OCI-LY7 (cell line): ENCODE measurements around the gene HMSD.

Experiments used
- CTCF ChIP-seq: fragments of 200-600 bp; sonication (generic); conservative IDR thresholded peaks from 2 replicates; pipeline ENCODE4 v1.5.1; 2014; ENCODE audit warnings: mild to moderate bottlenecking, antibody characterized with exemption, low read length, moderate library complexity, mixed read lengths
- EZH2phosphoT487 ChIP-seq: fragments of 200-600 bp; sonication (generic); IDR thresholded peaks from 2 replicates; pipeline ENCODE4 v1.6.1; 2018; ENCODE audit warnings: low read depth, borderline replicate concordance, mild to moderate bottlenecking, mixed run types, antibody characterized with exemption, low read length, moderate library complexity, mixed read lengths

GRCh38 chr18:63906056-63906455 lies 43.0 kb upstream of the HMSD start:
- TF ChIP-seq CTCF (no peak), EZH2phosphoT487 (no peak)
